Measurements from ENCODE around the gene IQGAP2. TPM values are rescaled to one million over a fixed set of nuclear protein-coding genes. Genes with fewer than 3 reads are reported as not detected.

Gene IQGAP2
- total RNA-seq, 3 donors from 2014 or later (not counting 1 experiment from before 2014, with no cell fraction given): 172 to 218 (median 207) TPM

- no peaks in the 10 kb centered on the region for H3K27me3 ChIP-seq (ENCODE audit: control insufficient read depth, insufficient read depth, low read length)
- no peak for TF ChIP-seq CTCF (IDR thresholded peaks at IDR 0.05)
- no peak for ATAC-seq
- Mint-ChIP-seq H3K27me3 (ENCODE audit: low read depth in 2 of 2) (no peaks in the 10 kb centered on the region), H3K9me3 (no peaks in the 10 kb centered on the region), H3K4me3 (no peak overlapping the region), H3K36me3 (peaks cover 17% of the 10 kb centered on the region), H3K27ac (peak overlapping the region in 1 of 2 donors; percentile 38), H3K4me1 (no peaks in the 10 kb centered on the region)
- H3K36me3 ChIP-seq (ENCODE audit: control insufficient read depth, insufficient read depth, low read length): peaks cover 85% of the 10 kb centered on the region
- H3K27ac ChIP-seq (ENCODE audit: low read length): no peak overlapping the region
- intact Hi-C loops (cut with micrococcal nuclease): no loop called here
- H3K4me3 ChIP-seq (ENCODE audit: low read length): no peak overlapping the region
- WGBS (ENCODE audit: insufficient coverage): 95% methylated on average over 6 of the region's 6 CpGs
- no peak for DNase-seq
- no peaks in the 10 kb centered on the region for H3K9me3 ChIP-seq (ENCODE audit: control insufficient read depth, insufficient read depth, low read length)
- no peaks in the 10 kb centered on the region for H3K4me1 ChIP-seq (ENCODE audit: control insufficient read depth, insufficient read depth, low read length)
Measured at GRCh38 chr5:76695346-76695745, 292.3 kb downstream of the IQGAP2 start.

DNA sequence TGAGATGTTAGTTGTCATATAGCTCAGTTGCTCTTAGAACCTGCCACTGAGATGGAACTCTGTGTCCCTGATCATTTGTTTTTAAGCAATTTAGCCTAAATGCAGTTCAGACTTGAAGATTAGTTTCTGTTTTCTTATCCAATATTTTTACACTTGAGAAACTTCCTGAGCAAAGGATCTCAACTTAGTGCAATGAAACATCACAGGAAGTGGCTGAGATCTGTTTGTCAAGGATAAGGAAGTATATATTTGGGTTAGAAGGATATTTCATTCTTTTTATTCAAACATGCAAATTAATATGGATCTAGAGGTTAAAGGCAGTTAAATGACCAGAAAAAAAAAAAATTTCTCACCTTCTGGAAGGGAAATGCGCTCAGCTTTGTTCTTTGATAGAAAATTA lies 293.2 kb downstream of the IQGAP2 start:
- no peak overlapping the region for H3K27ac ChIP-seq (ENCODE audit: low read length)
- Mint-ChIP-seq H3K9me3 (no peaks in the 10 kb centered on the region), H3K27me3 (ENCODE audit: low read depth in 2 of 2) (no peaks in the 10 kb centered on the region), H3K4me1 (no peaks in the 10 kb centered on the region), H3K27ac (peak overlapping the region in 1 of 2 donors; percentile 65), H3K4me3 (no peak overlapping the region), H3K36me3 (peaks cover 26% of the 10 kb centered on the region)
- 83% methylated on average over 1 of the region's 1 CpG for WGBS (ENCODE audit: insufficient coverage)
- ATAC-seq: no peak
- intact Hi-C loops (cut with micrococcal nuclease): no loop called here
- TF ChIP-seq CTCF (IDR thresholded peaks at IDR 0.05): no peak
- no peak overlapping the region for H3K4me3 ChIP-seq (ENCODE audit: low read length)
- H3K36me3 ChIP-seq (ENCODE audit: control insufficient read depth, insufficient read depth, low read length): peaks cover 87% of the 10 kb centered on the region
- no peaks in the 10 kb centered on the region for H3K27me3 ChIP-seq (ENCODE audit: control insufficient read depth, insufficient read depth, low read length)
- DNase-seq: no peak
- no peaks in the 10 kb centered on the region for H3K4me1 ChIP-seq (ENCODE audit: control insufficient read depth, insufficient read depth, low read length)
- H3K9me3 ChIP-seq (ENCODE audit: control insufficient read depth, insufficient read depth, low read length): no peaks in the 10 kb centered on the region

- Histone ChIP-seq H3K4me3 (ENCODE audit: low read length) (no peak overlapping the region), H3K4me1 (ENCODE audit: control insufficient read depth, insufficient read depth, low read length) (no peaks in the 10 kb centered on the region), H3K27me3 (ENCODE audit: control insufficient read depth, insufficient read depth, low read length) (no peaks in the 10 kb centered on the region), H3K9me3 (ENCODE audit: control insufficient read depth, insufficient read depth, low read length) (no peaks in the 10 kb centered on the region), H3K27ac (ENCODE audit: low read length) (no peak overlapping the region), H3K36me3 (ENCODE audit: control insufficient read depth, insufficient read depth, low read length) (peaks cover 88% of the 10 kb centered on the region)
- intact Hi-C loops (cut with micrococcal nuclease): no loop called here
- H3K36me3 Mint-ChIP-seq: peaks cover 30% of the 10 kb centered on the region
- H3K4me1 Mint-ChIP-seq: no peaks in the 10 kb centered on the region
- DNase-seq (no peak), ATAC-seq (no peak)
- 100% methylated on average over 4 of the region's 5 CpGs for WGBS (ENCODE audit: insufficient coverage)
- no peak overlapping the region for H3K4me3 Mint-ChIP-seq
- H3K27ac Mint-ChIP-seq: no peak overlapping the region
- H3K27me3 Mint-ChIP-seq (ENCODE audit: low read depth in 2 of 2): no peaks in the 10 kb centered on the region
- no peak for TF ChIP-seq CTCF (IDR thresholded peaks at IDR 0.05)
- no peaks in the 10 kb centered on the region for H3K9me3 Mint-ChIP-seq
Measured at GRCh38 chr5:76697670-76698069, 294.6 kb downstream of the IQGAP2 start.

DNA sequence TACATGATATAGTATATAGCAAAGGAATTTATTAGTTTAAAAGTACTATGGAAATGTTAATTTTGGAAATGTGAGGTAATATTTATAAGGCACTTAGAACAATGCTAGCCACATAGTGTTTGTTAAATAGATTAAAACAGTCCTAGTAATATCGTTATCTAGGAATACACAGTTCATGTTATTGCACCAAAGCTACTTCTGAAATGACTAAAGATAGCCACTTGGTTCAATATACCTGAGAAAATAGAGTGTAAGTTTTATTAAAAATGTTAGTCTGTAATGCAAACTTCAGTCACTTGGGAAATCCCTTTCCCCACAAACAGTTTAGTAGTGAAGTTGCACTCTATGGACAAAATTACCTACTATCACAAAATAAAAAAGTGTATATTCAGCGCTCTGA lies 297.5 kb downstream of the IQGAP2 start:
- 86% methylated on average over 1 of the region's 2 CpGs for WGBS (ENCODE audit: insufficient coverage)
- Mint-ChIP-seq H3K9me3 (no peaks in the 10 kb centered on the region), H3K4me1 (no peaks in the 10 kb centered on the region), H3K27me3 (ENCODE audit: low read depth in 2 of 2) (no peaks in the 10 kb centered on the region), H3K4me3 (no peak overlapping the region), H3K27ac (no peak overlapping the region), H3K36me3 (peaks cover 21% of the 10 kb centered on the region)
- no peak for DNase-seq
- no peak overlapping the region for H3K27ac ChIP-seq (ENCODE audit: low read length)
- no peaks in the 10 kb centered on the region for H3K27me3 ChIP-seq (ENCODE audit: control insufficient read depth, insufficient read depth, low read length)
- no peak for ATAC-seq
- H3K36me3 ChIP-seq (ENCODE audit: control insufficient read depth, insufficient read depth, low read length): peaks cover 81% of the 10 kb centered on the region
- H3K4me1 ChIP-seq (ENCODE audit: control insufficient read depth, insufficient read depth, low read length): no peaks in the 10 kb centered on the region
- no peaks in the 10 kb centered on the region for H3K9me3 ChIP-seq (ENCODE audit: control insufficient read depth, insufficient read depth, low read length)
- intact Hi-C loops (cut with micrococcal nuclease): no loop called here
- H3K4me3 ChIP-seq (ENCODE audit: low read length): no peak overlapping the region
- no peak for TF ChIP-seq CTCF (IDR thresholded peaks at IDR 0.05)
